HUES48 (cell line): ENCODE data around the gene GRAP.
"Not testable (repeated sequence)": the region's sequence is repeated elsewhere in the genome, so short reads cannot be mapped to it uniquely, and the experiment has no call there.

Experiments
- H3K27ac ChIP-seq: one replicate; pipeline ENCODE4 v1.7.0; 2013; ENCODE audit warnings: low read depth, low read length, inconsistent platforms
- H3K27me3 ChIP-seq: 2 replicates; pipeline ENCODE4 v1.6.1; 2013; ENCODE audit warnings: mild to moderate bottlenecking, low read length; ENCODE audit not compliant: control insufficient read depth, insufficient read depth
- H3K36me3 ChIP-seq: 2 replicates; pipeline ENCODE4 v1.6.1; 2013; ENCODE audit warnings: low read length; ENCODE audit not compliant: control insufficient read depth, insufficient read depth
- H3K4me1 ChIP-seq: 2 replicates; pipeline ENCODE4 v1.6.1; 2013; ENCODE audit warnings: mild to moderate bottlenecking, low read length; ENCODE audit not compliant: control insufficient read depth, insufficient read depth
- H3K4me3 ChIP-seq: 2 replicates; pipeline ENCODE4 v1.5.1; 2013; ENCODE audit warnings: mild to moderate bottlenecking, low read depth, low read length
- H3K9ac ChIP-seq: 2 replicates; pipeline ENCODE4 v1.6.1; 2013; ENCODE audit warnings: mild to moderate bottlenecking, low read depth, low read length, moderate library complexity
- H3K9me3 ChIP-seq: 2 replicates; pipeline ENCODE4 v1.6.1; 2013; ENCODE audit warnings: low read length; ENCODE audit not compliant: control insufficient read depth, insufficient read depth

GRAP gene

GRCh38 chr17:19063326-19063956, 16.7 kb upstream of the GRAP start:
- H3K9ac ChIP-seq, H3K36me3 ChIP-seq, H3K9me3 ChIP-seq, H3K27ac ChIP-seq, H3K4me3 ChIP-seq, H3K4me1 ChIP-seq, H3K27me3 ChIP-seq: not testable (repeated sequence)

- not testable (repeated sequence) for H3K9me3 ChIP-seq, H3K27ac ChIP-seq, H3K36me3 ChIP-seq, H3K9ac ChIP-seq, H3K27me3 ChIP-seq, H3K4me1 ChIP-seq, H3K4me3 ChIP-seq
Measured at GRCh38 chr17:19062718-19063325, 16.1 kb upstream of the GRAP start.

- H3K4me1 ChIP-seq, H3K9me3 ChIP-seq, H3K27ac ChIP-seq, H3K27me3 ChIP-seq, H3K4me3 ChIP-seq, H3K36me3 ChIP-seq, H3K9ac ChIP-seq: not testable (repeated sequence)
Measured at GRCh38 chr17:19062009-19062717, 15.4 kb upstream of the GRAP start.

GRCh38 chr17:19055447-19055846, 8.7 kb upstream of the GRAP start:
- H3K4me3 ChIP-seq, H3K27me3 ChIP-seq, H3K27ac ChIP-seq, H3K36me3 ChIP-seq, H3K9me3 ChIP-seq, H3K4me1 ChIP-seq, H3K9ac ChIP-seq: not testable (repeated sequence)

GRCh38 chr17:19048826-19049225, 2.1 kb upstream of the GRAP start:
- H3K36me3 ChIP-seq, H3K27ac ChIP-seq: not testable (repeated sequence)

GRCh38 chr17:19047510-19047909, 753 bp upstream of the GRAP start:
- not testable (repeated sequence) for H3K4me1 ChIP-seq, H3K4me3 ChIP-seq, H3K9ac ChIP-seq, H3K27ac ChIP-seq, H3K9me3 ChIP-seq, H3K27me3 ChIP-seq, H3K36me3 ChIP-seq

More at GRCh38 chr17:19048826-19049225, 2.1 kb upstream of the GRAP start:
- not testable (repeated sequence) for H3K4me3 ChIP-seq, H3K4me1 ChIP-seq, H3K9me3 ChIP-seq, H3K27me3 ChIP-seq, H3K9ac ChIP-seq

- not testable (repeated sequence) for H3K27me3 ChIP-seq, H3K9ac ChIP-seq, H3K36me3 ChIP-seq, H3K27ac ChIP-seq, H3K9me3 ChIP-seq, H3K4me3 ChIP-seq, H3K4me1 ChIP-seq
Measured at GRCh38 chr17:19044643-19045042, 2.1 kb downstream of the GRAP start.

- H3K4me3 ChIP-seq, H3K27ac ChIP-seq: not testable (repeated sequence)
Measured at GRCh38 chr17:19043032-19043431, 3.7 kb downstream of the GRAP start.

GRCh38 chr17:19042369-19042768, 4.4 kb downstream of the GRAP start:
- H3K36me3 ChIP-seq, H3K9me3 ChIP-seq, H3K27ac ChIP-seq, H3K27me3 ChIP-seq, H3K4me1 ChIP-seq, H3K9ac ChIP-seq, H3K4me3 ChIP-seq: not testable (repeated sequence)

More at GRCh38 chr17:19043032-19043431, 3.7 kb downstream of the GRAP start:
- not testable (repeated sequence) for H3K36me3 ChIP-seq, H3K27me3 ChIP-seq, H3K9ac ChIP-seq, H3K4me1 ChIP-seq, H3K9me3 ChIP-seq

GRCh38 chr17:19041871-19042270, 4.9 kb downstream of the GRAP start:
- not testable (repeated sequence) for H3K9me3 ChIP-seq, H3K27ac ChIP-seq, H3K4me3 ChIP-seq, H3K4me1 ChIP-seq, H3K27me3 ChIP-seq, H3K36me3 ChIP-seq, H3K9ac ChIP-seq

GRCh38 chr17:19040350-19040749, 6.4 kb downstream of the GRAP start:
- not testable (repeated sequence) for H3K36me3 ChIP-seq, H3K4me3 ChIP-seq, H3K4me1 ChIP-seq, H3K9ac ChIP-seq, H3K27ac ChIP-seq, H3K27me3 ChIP-seq, H3K9me3 ChIP-seq
